ENCODE results near the gene RNASE3. TPM values are rescaled to one million over a fixed set of nuclear protein-coding genes. Genes with fewer than 3 reads are reported as not detected.

The RNASE3 gene
- total RNA-seq, 1 donor from 2014 or later, result not detected

- Mint-ChIP-seq H3K4me1 (ENCODE audit: low read depth, unreplicated experiment) (peaks cover 10% of the 10 kb centered on the region), H3K4me3 (ENCODE audit: unreplicated experiment) (no peak overlapping the region), H3K27ac (ENCODE audit: unreplicated experiment) (no peak overlapping the region), H3K9me3 (ENCODE audit: unreplicated experiment) (no peaks in the 10 kb centered on the region), H3K36me3 (ENCODE audit: unreplicated experiment) (no peaks in the 10 kb centered on the region), H3K27me3 (ENCODE audit: unreplicated experiment) (no peaks in the 10 kb centered on the region)
- peak; percentile 62 for DNase-seq
- peak; percentile 68 for TF ChIP-seq CTCF (IDR thresholded peaks at IDR 0.05; ENCODE audit: partially characterized antibody, unreplicated experiment)
Measured at GRCh38 chr14:20934148-20934762, 43.1 kb downstream of the RNASE3 start.

- no peak for TF ChIP-seq CTCF (IDR thresholded peaks at IDR 0.05; ENCODE audit: partially characterized antibody, unreplicated experiment)
- peaks cover 6% of the 10 kb centered on the region for H3K4me1 Mint-ChIP-seq (ENCODE audit: low read depth, unreplicated experiment)
- H3K9me3 Mint-ChIP-seq (ENCODE audit: unreplicated experiment), result no peaks in the 10 kb centered on the region
- DNase-seq, result no peak
- no peak overlapping the region for H3K27ac Mint-ChIP-seq (ENCODE audit: unreplicated experiment)
- no peak overlapping the region for H3K4me3 Mint-ChIP-seq (ENCODE audit: unreplicated experiment)
- no peaks in the 10 kb centered on the region for H3K36me3 Mint-ChIP-seq (ENCODE audit: unreplicated experiment)
- H3K27me3 Mint-ChIP-seq (ENCODE audit: unreplicated experiment), result peaks cover under 1% of the 10 kb centered on the region
Measured at GRCh38 chr14:20935303-20935984, 44.3 kb downstream of the RNASE3 start.

Other genes starting within 250 kb of the RNASE3 start
- not detected for gene OR6S1, start 249.7 kb upstream of the RNASE3 start, total RNA-seq (ENCODE audit: unreplicated experiment)
- gene RNASE4, start 206.8 kb upstream of the RNASE3 start, total RNA-seq (ENCODE audit: unreplicated experiment), result 1.7 TPM
- 1.7 TPM for gene ANG, start 202.6 kb upstream of the RNASE3 start, total RNA-seq (ENCODE audit: unreplicated experiment)
- gene EDDM3A, start 145.5 kb upstream of the RNASE3 start, total RNA-seq (ENCODE audit: unreplicated experiment), result not detected
- not detected for gene EDDM3B, start 123.0 kb upstream of the RNASE3 start, total RNA-seq (ENCODE audit: unreplicated experiment)
- gene RNASE6, start 110.1 kb upstream of the RNASE3 start, total RNA-seq (ENCODE audit: unreplicated experiment), result not detected
- not detected for gene RNASE1, start 88.5 kb upstream of the RNASE3 start, total RNA-seq (ENCODE audit: unreplicated experiment)
- not detected for gene RNASE2, start 64.1 kb downstream of the RNASE3 start, total RNA-seq (ENCODE audit: unreplicated experiment)
- gene METTL17, start 98.6 kb downstream of the RNASE3 start, total RNA-seq (ENCODE audit: unreplicated experiment), result 81.5 TPM
- not detected for gene SLC39A2, start 107.9 kb downstream of the RNASE3 start, total RNA-seq (ENCODE audit: unreplicated experiment)
- gene NDRG2, start 133.7 kb downstream of the RNASE3 start, total RNA-seq (ENCODE audit: unreplicated experiment), result 33.1 TPM
- not detected for gene TPPP2, start 138.8 kb downstream of the RNASE3 start, total RNA-seq (ENCODE audit: unreplicated experiment)
- not detected for gene RNASE13, start 143.4 kb downstream of the RNASE3 start, total RNA-seq (ENCODE audit: unreplicated experiment)
- gene RNASE7, start 151.0 kb downstream of the RNASE3 start, total RNA-seq (ENCODE audit: unreplicated experiment), result not detected
- not detected for gene RNASE8, start 166.4 kb downstream of the RNASE3 start, total RNA-seq (ENCODE audit: unreplicated experiment)
- 42.4 TPM for gene ARHGEF40, start 178.9 kb downstream of the RNASE3 start, total RNA-seq (ENCODE audit: unreplicated experiment)
- gene ZNF219, start 207.3 kb downstream of the RNASE3 start, total RNA-seq (ENCODE audit: unreplicated experiment), result 103 TPM
- 0.64 TPM for gene TMEM253, start 209.7 kb downstream of the RNASE3 start, total RNA-seq (ENCODE audit: unreplicated experiment)